Thoracic aorta (tissue), 2 donors: Measurements from ENCODE around the gene USP27X. TPM values are rescaled to one million over a fixed set of nuclear protein-coding genes. Genes with fewer than 3 reads are reported as not detected.

Source experiments
- ATAC-seq: fragments of 150-250 bp; one replicate; pipeline ENCODE4 v1.8.0; 2017; ENCODE audit warnings: low read depth; ENCODE audit not compliant: insufficient number of reproducible peaks, low FRiP score
- DNase-seq: peaks from one replicate; pipeline ENCODE4 v3.0.0-alpha.2; 2020; ENCODE audit warnings: low spot score
- H3K27ac ChIP-seq, 2 donors: fragments of 200-600 bp; sonication (generic); 1 replicate in 1 of 2; 2 replicates in 1 of 2; pipeline ENCODE4 v1.5.1; 2016; ENCODE audit warnings: mild to moderate bottlenecking in 2 of 2, moderate library complexity in 2 of 2
- H3K27me3 ChIP-seq: fragments of 200-600 bp; sonication (generic); replicated peaks from 2 replicates; pipeline ENCODE4 v1.6.0; 2016; ENCODE audit warnings: mild to moderate bottlenecking; ENCODE audit not compliant: insufficient read depth
- H3K36me3 ChIP-seq: fragments of 200-600 bp; sonication (generic); one replicate; pipeline ENCODE4 v1.5.1; 2016
- H3K4me1 ChIP-seq, 2 donors: fragments of 200-600 bp; sonication (generic); 1 replicate in 1 of 2; 2 replicates in 1 of 2; pipeline versions ENCODE4 v1.5.1 to v1.6.0; 2016; ENCODE audit warnings: low read depth in 2 of 2, mild to moderate bottlenecking in 1 of 2; ENCODE audit not compliant: control insufficient read depth in 1 of 2
- H3K4me3 ChIP-seq: fragments of 200-600 bp; sonication (generic); 2 replicates; pipeline ENCODE4 v1.5.1; 2016; ENCODE audit warnings: mild to moderate bottlenecking
- H3K9me3 ChIP-seq: fragments of 200-600 bp; sonication (generic); 2 replicates; pipeline ENCODE4 v1.5.1; 2016
- total RNA-seq, 2 donors: library from RNA; depleted of rRNA; stranded (reverse); fragments of >200 nt; gene quantifications; one replicate each; pipeline versions ENCODE4 v1.1.0 to v1.2.3, GENCODE V29; 2016
- TF ChIP-seq, protein P1 (sequence below): fragments of 200-600 bp; sonication (generic); IDR thresholded peaks from one replicate; pipeline ENCODE4 v1.5.1; 2019; ENCODE audit warnings: antibody characterized with exemption

USP27X gene
- total RNA-seq, 2 donors from 2014 or later: 2.3 to 2.6 TPM

DNA sequence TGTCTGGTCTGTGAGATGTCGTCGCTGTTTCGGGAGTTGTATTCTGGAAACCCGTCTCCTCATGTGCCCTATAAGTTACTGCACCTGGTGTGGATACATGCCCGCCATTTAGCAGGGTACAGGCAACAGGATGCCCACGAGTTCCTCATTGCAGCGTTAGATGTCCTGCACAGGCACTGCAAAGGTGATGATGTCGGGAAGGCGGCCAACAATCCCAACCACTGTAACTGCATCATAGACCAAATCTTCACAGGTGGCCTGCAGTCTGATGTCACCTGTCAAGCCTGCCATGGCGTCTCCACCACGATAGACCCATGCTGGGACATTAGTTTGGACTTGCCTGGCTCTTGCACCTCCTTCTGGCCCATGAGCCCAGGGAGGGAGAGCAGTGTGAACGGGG lies 1.4 kb downstream of the USP27X start:
- Histone ChIP-seq H3K9me3 (no peaks in the 10 kb centered on the region), H3K27ac (no peak overlapping the region), H3K4me3 (no peak overlapping the region), H3K4me1 (peaks cover 0 to 25% of the 10 kb centered on the region in 2 donors), H3K27me3 (no peaks in the 10 kb centered on the region), H3K36me3 (no peaks in the 10 kb centered on the region)
- DNase-seq: no peak
- ATAC-seq: no peak
- TF ChIP-seq, protein P1, sequence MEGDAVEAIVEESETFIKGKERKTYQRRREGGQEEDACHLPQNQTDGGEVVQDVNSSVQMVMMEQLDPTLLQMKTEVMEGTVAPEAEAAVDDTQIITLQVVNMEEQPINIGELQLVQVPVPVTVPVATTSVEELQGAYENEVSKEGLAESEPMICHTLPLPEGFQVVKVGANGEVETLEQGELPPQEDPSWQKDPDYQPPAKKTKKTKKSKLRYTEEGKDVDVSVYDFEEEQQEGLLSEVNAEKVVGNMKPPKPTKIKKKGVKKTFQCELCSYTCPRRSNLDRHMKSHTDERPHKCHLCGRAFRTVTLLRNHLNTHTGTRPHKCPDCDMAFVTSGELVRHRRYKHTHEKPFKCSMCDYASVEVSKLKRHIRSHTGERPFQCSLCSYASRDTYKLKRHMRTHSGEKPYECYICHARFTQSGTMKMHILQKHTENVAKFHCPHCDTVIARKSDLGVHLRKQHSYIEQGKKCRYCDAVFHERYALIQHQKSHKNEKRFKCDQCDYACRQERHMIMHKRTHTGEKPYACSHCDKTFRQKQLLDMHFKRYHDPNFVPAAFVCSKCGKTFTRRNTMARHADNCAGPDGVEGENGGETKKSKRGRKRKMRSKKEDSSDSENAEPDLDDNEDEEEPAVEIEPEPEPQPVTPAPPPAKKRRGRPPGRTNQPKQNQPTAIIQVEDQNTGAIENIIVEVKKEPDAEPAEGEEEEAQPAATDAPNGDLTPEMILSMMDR: no peak

GRCh38 chrX:49884290-49884862 lies 5.1 kb downstream of the USP27X start:
- no peaks in the 10 kb centered on the region for H3K36me3 ChIP-seq
- no peak for DNase-seq
- no peak overlapping the region for H3K4me3 ChIP-seq
- ATAC-seq: no peak
- H3K27me3 ChIP-seq: no peaks in the 10 kb centered on the region
- H3K4me1 ChIP-seq: peaks cover 0 to 16% of the 10 kb centered on the region in 2 donors
- H3K9me3 ChIP-seq: no peaks in the 10 kb centered on the region
- H3K27ac ChIP-seq: no peak overlapping the region
- TF ChIP-seq, protein P1: peak; percentile 53

GRCh38 chrX:49892542-49892941 lies 13.3 kb downstream of the USP27X start:
- DNase-seq (no peak), ATAC-seq (no peak)
- Histone ChIP-seq H3K27me3 (no peaks in the 10 kb centered on the region), H3K4me3 (no peak overlapping the region), H3K36me3 (no peaks in the 10 kb centered on the region), H3K4me1 (no peaks in the 10 kb centered on the region), H3K9me3 (no peaks in the 10 kb centered on the region), H3K27ac (no peak overlapping the region)
- TF ChIP-seq, protein P1: no peak

GRCh38 chrX:49896951-49897350 lies 17.7 kb downstream of the USP27X start:
- ATAC-seq (no peak), DNase-seq (no peak)
- TF ChIP-seq, protein P1: no peak
- Histone ChIP-seq H3K27ac (no peak overlapping the region), H3K36me3 (no peaks in the 10 kb centered on the region), H3K4me3 (no peak overlapping the region), H3K27me3 (no peaks in the 10 kb centered on the region), H3K9me3 (no peaks in the 10 kb centered on the region), H3K4me1 (no peaks in the 10 kb centered on the region)

DNA sequence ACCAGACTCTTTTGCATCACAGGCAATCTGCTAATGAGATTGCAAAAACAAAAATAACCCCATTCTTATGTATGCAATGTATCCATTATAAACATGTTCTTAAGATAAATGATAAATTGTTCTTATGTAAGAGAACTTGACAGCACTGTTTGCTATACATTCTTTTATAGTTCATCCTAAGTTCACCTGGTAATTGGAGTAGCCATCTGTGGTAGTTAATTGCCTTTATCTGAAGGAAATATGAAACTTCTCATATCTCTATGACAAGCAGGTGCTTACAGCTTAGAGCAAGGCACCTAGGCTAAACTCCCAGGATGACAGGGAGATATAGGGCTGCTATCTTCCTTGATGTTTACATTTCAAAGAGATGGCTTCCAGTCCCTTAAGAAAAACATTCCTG lies 21.8 kb downstream of the USP27X start:
- Histone ChIP-seq H3K27me3 (no peaks in the 10 kb centered on the region), H3K36me3 (no peaks in the 10 kb centered on the region), H3K4me3 (no peak overlapping the region), H3K27ac (no peak overlapping the region), H3K4me1 (no peaks in the 10 kb centered on the region), H3K9me3 (no peaks in the 10 kb centered on the region)
- ATAC-seq: no peak
- TF ChIP-seq, protein P1: no peak
- no peak for DNase-seq
